Suprapubic skin (tissue), 3 donors: ENCODE measurements around the gene ZNF778.

Source experiments
- POLR2A ChIP-seq, 2 donors: fragments of 450-650 bp; IDR thresholded peaks; one replicate each; pipeline ENCODE4 v1.6.1; 2017; ENCODE audit warnings: antibody characterized with exemption in 2 of 2, mild to moderate bottlenecking in 2 of 2, moderate library complexity in 2 of 2
- TF ChIP-seq, protein P1 (sequence below), 2 donors: fragments of 200-600 bp in 1 of 2; fragments of 450-650 bp in 1 of 2; sonication (generic) in 1 of 2; IDR thresholded peaks; one replicate each; pipeline ENCODE4 v1.5.1; 2016 to 2019; ENCODE audit warnings: antibody characterized with exemption in 2 of 2, mild to moderate bottlenecking in 1 of 2, moderate library complexity in 1 of 2

- no peak for TF ChIP-seq POLR2A (IDR thresholded peaks at IDR 0.05)
- TF ChIP-seq, protein P1, sequence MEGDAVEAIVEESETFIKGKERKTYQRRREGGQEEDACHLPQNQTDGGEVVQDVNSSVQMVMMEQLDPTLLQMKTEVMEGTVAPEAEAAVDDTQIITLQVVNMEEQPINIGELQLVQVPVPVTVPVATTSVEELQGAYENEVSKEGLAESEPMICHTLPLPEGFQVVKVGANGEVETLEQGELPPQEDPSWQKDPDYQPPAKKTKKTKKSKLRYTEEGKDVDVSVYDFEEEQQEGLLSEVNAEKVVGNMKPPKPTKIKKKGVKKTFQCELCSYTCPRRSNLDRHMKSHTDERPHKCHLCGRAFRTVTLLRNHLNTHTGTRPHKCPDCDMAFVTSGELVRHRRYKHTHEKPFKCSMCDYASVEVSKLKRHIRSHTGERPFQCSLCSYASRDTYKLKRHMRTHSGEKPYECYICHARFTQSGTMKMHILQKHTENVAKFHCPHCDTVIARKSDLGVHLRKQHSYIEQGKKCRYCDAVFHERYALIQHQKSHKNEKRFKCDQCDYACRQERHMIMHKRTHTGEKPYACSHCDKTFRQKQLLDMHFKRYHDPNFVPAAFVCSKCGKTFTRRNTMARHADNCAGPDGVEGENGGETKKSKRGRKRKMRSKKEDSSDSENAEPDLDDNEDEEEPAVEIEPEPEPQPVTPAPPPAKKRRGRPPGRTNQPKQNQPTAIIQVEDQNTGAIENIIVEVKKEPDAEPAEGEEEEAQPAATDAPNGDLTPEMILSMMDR (IDR thresholded peaks at IDR 0.05), result no peak
Measured at GRCh38 chr16:89193576-89194293, 23.8 kb upstream of the ZNF778 start.
